ENCODE results near the gene MRPL21. TPM values are rescaled to one million over a fixed set of nuclear protein-coding genes. Genes with fewer than 3 reads are reported as not detected.
A peak's percentile ranks its signal among the peaks of the same experiment; 100 is the strongest.

The MRPL21 gene
- total and polyA plus RNA-seq, 9 of the 15 experiments (the other 6 are each of a cell fraction or from before 2014, with no cell fraction given): 196 to 618 (median 232) TPM

- TF ChIP-seq MBD1 (CRISPR knock-in tag; IDR thresholded peaks at IDR 0.05) (no peak), KLF10 (CRISPR knock-in tag; IDR thresholded peaks at IDR 0.05) (no peak), TBL1XR1 (IDR thresholded peaks at IDR 0.05; ENCODE audit: low read length in 2 of 2) (0 out of 4 replicates have a peak, but pooled peaks have one; percentile 44 to 57), RREB1 (CRISPR knock-in tag; IDR thresholded peaks at IDR 0.05) (peak; percentile 97), ARID1B (IDR thresholded peaks at IDR 0.05) (no peak; the same call in 1 of the 2 replicates), CHCHD3 (CRISPR knock-in tag; IDR thresholded peaks at IDR 0.05) (0 out of 2 replicates have a peak, but pooled peaks have one; percentile 38), ZNF253 (CRISPR knock-in tag; conservative IDR thresholded peaks at IDR 0.05) (no peak), NR2C1 (IDR thresholded peaks at IDR 0.05) (peak; percentile 57; the same call in 1 of the 2 replicates), NR2C1 (tag; IDR thresholded peaks at IDR 0.05) (peak; percentile 79), JUND (IDR thresholded peaks at IDR 0.05; ENCODE audit: borderline replicate concordance, low read depth, low read length) (peak; percentile 79), JUND (tag; IDR thresholded peaks at IDR 0.05; ENCODE audit: borderline replicate concordance, low read depth, low read length) (peak; percentile 58; the same call in 1 of the 3 replicates), BDP1 (IDR thresholded peaks at IDR 0.05; ENCODE audit: insufficient read depth, insufficient read length) (no peak), COPS2 (conservative IDR thresholded peaks at IDR 0.05) (no peak), TRIM24 (IDR thresholded peaks at IDR 0.05) (peak in 1 of 2 experiments; percentile 100; a peak in 2 of 4 replicates), SMARCC2 (IDR thresholded peaks at IDR 0.05; ENCODE audit: low read depth) (no peak), TCF7 (IDR thresholded peaks at IDR 0.05; ENCODE audit: borderline replicate concordance) (peak; percentile 86; the same call in 1 of the 2 replicates), ZNF75A (CRISPR knock-in tag; IDR thresholded peaks at IDR 0.05) (0 out of 2 replicates have a peak, but pooled peaks have one; percentile 31), MIER1 (IDR thresholded peaks at IDR 0.05; ENCODE audit: low read depth) (no peak), NONO (IDR thresholded peaks at IDR 0.05; ENCODE audit: low read depth in 2 of 2, low read length in 1 of 2) (peak; percentile 51 to 87; a peak in 3 of 4 replicates)
- TF ChIP-seq, protein P1, sequence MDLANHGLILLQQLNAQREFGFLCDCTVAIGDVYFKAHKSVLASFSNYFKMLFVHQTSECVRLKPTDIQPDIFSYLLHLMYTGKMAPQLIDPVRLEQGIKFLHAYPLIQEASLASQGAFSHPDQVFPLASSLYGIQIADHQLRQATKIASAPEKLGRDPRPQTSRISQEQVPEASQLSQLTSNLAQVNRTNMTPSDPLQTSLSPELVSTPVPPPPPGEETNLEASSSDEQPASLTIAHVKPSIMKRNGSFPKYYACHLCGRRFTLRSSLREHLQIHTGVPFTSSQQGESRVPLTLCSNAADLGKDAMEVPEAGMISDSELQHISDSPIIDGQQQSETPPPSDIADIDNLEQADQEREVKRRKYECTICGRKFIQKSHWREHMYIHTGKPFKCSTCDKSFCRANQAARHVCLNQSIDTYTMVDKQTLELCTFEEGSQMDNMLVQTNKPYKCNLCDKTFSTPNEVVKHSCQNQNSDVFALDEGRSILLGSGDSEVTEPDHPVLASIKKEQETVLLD (IDR thresholded peaks at IDR 0.05): no peak
Observed at GRCh38 chr11:68903288-68904247, at the start of gene MRPL21, which contains the start of gene IGHMBP2 (continued).

All from K562 (cell line).